EL (cell line): ENCODE results near the gene SH3GL3.

ENCODE experiments used
- DNase-seq: peaks from one replicate; pipeline ENCODE4 v3.0.0-alpha.2; 2016

Gene SH3GL3

GRCh38 chr15:83470887-83471286, 23.7 kb downstream of the SH3GL3 start:
- no peak for DNase-seq

- DNase-seq: no peak
Measured at GRCh38 chr15:83471307-83471866, 24.2 kb downstream of the SH3GL3 start.

GRCh38 chr15:83472151-83472550, 25.0 kb downstream of the SH3GL3 start:
- DNase-seq: no peak

- no peak for DNase-seq
Measured at GRCh38 chr15:83472797-83473196, 25.7 kb downstream of the SH3GL3 start.

- DNase-seq: no peak
Measured at GRCh38 chr15:83474578-83474977, 27.4 kb downstream of the SH3GL3 start.

GRCh38 chr15:83475551-83475950, 28.4 kb downstream of the SH3GL3 start:
- peak; percentile 35 for DNase-seq

GRCh38 chr15:83476066-83476465, 28.9 kb downstream of the SH3GL3 start:
- no peak for DNase-seq

- DNase-seq: no peak
Measured at GRCh38 chr15:83476708-83477107, 29.6 kb downstream of the SH3GL3 start.

- no peak for DNase-seq
Measured at GRCh38 chr15:83477172-83477807, 30.1 kb downstream of the SH3GL3 start.

GRCh38 chr15:83477808-83478537, 30.8 kb downstream of the SH3GL3 start:
- DNase-seq: no peak

GRCh38 chr15:83483612-83484011, 36.5 kb downstream of the SH3GL3 start:
- no peak for DNase-seq

- no peak for DNase-seq
Measured at GRCh38 chr15:83484636-83485035, 37.5 kb downstream of the SH3GL3 start.

GRCh38 chr15:83486363-83486762, 39.2 kb downstream of the SH3GL3 start:
- DNase-seq: no peak

- no peak for DNase-seq
Measured at GRCh38 chr15:83487519-83487918, 40.4 kb downstream of the SH3GL3 start.

GRCh38 chr15:83489690-83490089, 42.5 kb downstream of the SH3GL3 start:
- DNase-seq: no peak

GRCh38 chr15:83491486-83491885, 44.3 kb downstream of the SH3GL3 start:
- DNase-seq: no peak

GRCh38 chr15:83496766-83497165, 49.6 kb downstream of the SH3GL3 start:
- DNase-seq: no peak

- no peak for DNase-seq
Measured at GRCh38 chr15:83498374-83498773, 51.2 kb downstream of the SH3GL3 start.

- DNase-seq: no peak
Measured at GRCh38 chr15:83498801-83499200, 51.7 kb downstream of the SH3GL3 start.

GRCh38 chr15:83499476-83499875, 52.3 kb downstream of the SH3GL3 start:
- no peak for DNase-seq

- DNase-seq: no peak
Measured at GRCh38 chr15:83503595-83504364, 56.6 kb downstream of the SH3GL3 start.

- peak; percentile 1 for DNase-seq
Measured at GRCh38 chr15:83504365-83504764, 57.2 kb downstream of the SH3GL3 start.

- DNase-seq: no peak
Measured at GRCh38 chr15:83510001-83510400, 62.9 kb downstream of the SH3GL3 start.

- no peak for DNase-seq
Measured at GRCh38 chr15:83512459-83512858, 65.3 kb downstream of the SH3GL3 start.
